ENCODE data around the gene CTCFL.

Gene CTCFL

DNA sequence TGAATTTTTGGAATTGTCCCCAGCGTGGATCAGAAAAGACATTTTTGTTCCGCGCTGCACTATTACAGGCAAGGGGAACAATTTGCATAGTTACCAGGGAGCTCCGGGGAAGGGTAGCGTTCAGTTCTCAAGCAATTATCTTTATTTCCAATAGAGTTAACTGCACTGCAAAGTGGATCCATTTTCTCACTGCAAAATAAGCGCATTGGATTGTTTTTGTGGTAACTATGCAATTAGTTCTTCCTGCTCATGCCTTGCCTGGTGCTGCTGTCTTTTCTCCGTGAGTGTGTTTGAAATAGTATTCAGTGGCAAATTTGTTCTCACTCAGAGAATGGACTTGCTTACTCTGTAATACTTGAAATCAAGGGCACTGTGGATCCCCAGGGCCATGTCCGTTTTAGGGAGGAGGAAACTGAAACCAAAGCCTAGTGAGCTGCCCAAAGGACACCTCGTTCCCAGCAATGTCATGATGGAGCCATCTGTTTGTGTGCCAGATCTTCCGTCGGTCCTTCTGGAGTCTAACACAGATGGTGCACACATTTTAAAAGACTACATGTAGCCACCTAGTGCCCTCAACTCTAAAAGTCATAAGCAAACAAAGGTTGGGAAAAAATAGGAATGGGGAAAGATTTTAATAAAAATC, 28.6 kb upstream of the CTCFL start:
- no peak for DNase-seq (ENCODE audit: low read depth)

DNA sequence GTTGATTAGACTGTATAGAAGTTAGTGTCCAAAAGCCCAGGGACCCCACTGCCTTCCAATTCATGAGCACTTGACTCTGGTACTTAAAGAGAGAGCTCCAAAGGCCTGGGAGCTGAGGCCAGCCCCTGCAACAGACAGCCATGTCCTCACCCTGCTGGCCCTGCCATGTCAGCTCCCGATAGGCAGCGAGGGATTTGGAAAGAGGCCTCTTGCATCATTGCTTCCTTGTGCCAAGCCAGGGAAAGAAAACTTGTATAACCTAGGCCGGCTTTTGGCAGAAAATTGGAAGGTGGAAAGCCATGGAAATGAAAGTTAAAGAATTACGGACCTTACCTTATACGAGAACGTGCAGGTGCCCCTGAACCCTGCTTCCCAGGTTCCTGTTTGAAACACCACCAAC, 27.5 kb upstream of the CTCFL start:
- TF ChIP-seq, protein P1, sequence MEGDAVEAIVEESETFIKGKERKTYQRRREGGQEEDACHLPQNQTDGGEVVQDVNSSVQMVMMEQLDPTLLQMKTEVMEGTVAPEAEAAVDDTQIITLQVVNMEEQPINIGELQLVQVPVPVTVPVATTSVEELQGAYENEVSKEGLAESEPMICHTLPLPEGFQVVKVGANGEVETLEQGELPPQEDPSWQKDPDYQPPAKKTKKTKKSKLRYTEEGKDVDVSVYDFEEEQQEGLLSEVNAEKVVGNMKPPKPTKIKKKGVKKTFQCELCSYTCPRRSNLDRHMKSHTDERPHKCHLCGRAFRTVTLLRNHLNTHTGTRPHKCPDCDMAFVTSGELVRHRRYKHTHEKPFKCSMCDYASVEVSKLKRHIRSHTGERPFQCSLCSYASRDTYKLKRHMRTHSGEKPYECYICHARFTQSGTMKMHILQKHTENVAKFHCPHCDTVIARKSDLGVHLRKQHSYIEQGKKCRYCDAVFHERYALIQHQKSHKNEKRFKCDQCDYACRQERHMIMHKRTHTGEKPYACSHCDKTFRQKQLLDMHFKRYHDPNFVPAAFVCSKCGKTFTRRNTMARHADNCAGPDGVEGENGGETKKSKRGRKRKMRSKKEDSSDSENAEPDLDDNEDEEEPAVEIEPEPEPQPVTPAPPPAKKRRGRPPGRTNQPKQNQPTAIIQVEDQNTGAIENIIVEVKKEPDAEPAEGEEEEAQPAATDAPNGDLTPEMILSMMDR (IDR thresholded peaks at IDR 0.05; ENCODE audit: low read length, missing control alignments) = no peak
- no peak overlapping the region for H3K4me3 ChIP-seq (replicated peaks; ENCODE audit: low read depth, low read length)
- DNase-seq (ENCODE audit: low read depth) = no peak

More for the DNA sequence above, 28.6 kb upstream of the CTCFL start:
- TF ChIP-seq, protein P1 (IDR thresholded peaks at IDR 0.05; ENCODE audit: low read length, missing control alignments) = no peak
- H3K4me3 ChIP-seq (replicated peaks; ENCODE audit: low read depth, low read length) = no peak overlapping the region

DNA sequence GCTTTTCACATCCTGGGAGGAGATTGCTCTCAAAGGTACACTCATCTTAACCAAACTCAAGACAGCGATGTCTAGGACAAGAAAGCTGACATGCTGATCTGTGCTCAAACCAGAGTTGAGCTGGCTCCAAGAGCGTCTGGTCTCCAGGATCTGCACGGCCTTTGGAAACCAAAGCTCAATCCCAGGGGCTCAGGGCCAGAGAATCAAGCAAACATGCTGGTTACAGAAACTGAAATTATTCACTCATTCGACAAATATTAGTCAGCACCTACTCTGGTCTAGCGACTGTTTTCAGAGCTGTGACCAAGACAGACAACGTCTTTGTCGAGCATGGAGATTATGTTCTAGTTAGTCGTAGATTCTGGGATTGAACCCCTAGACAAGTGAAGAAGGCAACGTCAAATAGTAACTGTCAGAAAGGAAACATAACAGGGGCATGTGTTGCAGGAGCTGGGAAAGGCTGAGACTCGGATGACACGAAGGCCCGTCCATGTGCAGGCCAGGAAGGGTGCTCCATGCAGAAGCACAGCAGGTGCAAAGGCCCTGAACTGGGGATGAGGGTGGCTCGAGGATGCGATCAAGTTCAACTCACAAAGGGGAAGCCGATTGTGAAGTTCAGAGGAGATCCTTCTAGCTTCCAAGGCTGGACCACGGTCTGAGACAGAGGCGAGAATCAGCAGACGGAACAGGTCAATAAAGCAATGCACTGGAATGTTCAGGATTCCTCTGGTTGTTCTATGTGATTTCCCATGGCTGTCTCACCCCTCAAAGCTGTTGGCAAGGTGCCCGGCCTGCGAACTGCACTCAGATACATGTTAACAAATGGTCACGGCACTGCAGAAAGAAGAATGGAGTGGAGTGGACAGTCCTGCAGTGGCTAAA, 23.5 kb upstream of the CTCFL start:
- H3K4me3 ChIP-seq (replicated peaks; ENCODE audit: low read depth, low read length) = no peak overlapping the region
- DNase-seq (ENCODE audit: low read depth) = no peak
- TF ChIP-seq, protein P1 (IDR thresholded peaks at IDR 0.05; ENCODE audit: low read length, missing control alignments) = no peak

DNA sequence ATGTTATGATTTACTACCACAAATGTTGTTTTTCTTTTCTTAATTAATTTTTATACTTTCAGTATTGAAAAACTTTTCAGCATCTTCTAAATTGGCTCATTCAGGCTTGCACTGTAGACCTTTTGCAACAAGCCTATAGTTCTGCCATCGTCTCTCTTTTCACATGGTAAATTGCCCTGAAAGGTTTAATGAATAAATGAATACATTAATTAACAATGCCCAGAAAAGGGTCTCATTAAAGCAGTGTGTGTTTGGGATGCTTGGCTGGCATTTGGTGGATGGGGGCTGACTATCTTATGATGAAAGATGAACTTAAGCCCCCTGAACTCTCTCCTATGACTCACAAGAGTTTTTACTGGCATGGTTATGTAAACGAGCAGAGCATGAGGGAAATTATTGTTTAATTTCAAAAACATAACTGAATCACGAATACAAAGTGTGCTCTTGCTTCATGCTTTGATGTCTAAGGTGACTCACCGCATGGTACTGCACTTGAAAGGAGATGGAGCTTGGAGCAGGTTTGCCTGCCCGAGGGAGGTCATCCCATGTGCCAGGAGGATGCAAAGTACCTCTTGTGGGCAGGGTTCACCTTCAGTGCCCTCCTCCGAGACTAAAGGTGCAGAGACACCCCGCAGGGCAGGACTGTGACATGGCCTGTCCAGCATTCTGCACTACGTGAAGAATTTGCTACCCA, 22.2 kb upstream of the CTCFL start:
- TF ChIP-seq, protein P1 (IDR thresholded peaks at IDR 0.05; ENCODE audit: low read length, missing control alignments) = no peak
- H3K4me3 ChIP-seq (replicated peaks; ENCODE audit: low read depth, low read length) = no peak overlapping the region
- DNase-seq (ENCODE audit: low read depth) = no peak

DNA sequence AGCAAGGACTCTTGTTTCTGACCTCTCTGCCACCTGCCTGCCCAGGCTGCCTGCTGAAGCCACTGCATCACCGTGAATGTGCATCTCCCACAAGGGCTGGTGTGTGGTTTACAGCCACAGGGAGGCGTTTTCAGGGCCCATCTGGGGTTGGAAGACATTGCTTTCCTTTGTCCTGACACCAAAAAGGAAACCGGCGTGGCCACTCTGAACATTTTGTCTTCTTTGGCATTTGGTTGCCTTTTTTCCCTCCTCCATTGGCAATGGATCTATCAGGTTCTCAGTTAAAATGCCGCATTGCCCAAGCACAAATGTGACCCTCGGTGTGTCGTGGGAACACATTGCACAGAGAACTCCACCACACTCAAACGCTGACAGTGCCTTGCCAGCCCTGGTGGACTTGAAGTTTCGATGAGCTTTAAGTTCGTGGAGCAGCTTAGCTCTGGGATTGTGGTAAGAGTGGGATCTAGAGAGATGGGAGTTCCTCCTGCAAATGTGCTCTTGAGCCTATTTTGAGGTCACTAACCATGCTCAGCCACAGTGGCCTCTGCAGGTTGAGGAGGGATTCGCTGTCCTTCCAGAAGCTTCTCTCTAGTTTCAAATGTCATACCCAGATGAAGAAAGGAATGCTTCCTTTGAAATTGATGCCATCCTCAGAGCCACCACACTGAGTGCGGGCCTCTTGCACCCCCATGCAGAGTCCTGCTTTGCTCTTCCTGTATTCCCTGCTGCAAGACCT, 21.2 kb upstream of the CTCFL start:
- no peak overlapping the region for H3K4me3 ChIP-seq (replicated peaks; ENCODE audit: low read depth, low read length)
- TF ChIP-seq, protein P1 (IDR thresholded peaks at IDR 0.05; ENCODE audit: low read length, missing control alignments) = no peak
- no peak for DNase-seq (ENCODE audit: low read depth)

DNA sequence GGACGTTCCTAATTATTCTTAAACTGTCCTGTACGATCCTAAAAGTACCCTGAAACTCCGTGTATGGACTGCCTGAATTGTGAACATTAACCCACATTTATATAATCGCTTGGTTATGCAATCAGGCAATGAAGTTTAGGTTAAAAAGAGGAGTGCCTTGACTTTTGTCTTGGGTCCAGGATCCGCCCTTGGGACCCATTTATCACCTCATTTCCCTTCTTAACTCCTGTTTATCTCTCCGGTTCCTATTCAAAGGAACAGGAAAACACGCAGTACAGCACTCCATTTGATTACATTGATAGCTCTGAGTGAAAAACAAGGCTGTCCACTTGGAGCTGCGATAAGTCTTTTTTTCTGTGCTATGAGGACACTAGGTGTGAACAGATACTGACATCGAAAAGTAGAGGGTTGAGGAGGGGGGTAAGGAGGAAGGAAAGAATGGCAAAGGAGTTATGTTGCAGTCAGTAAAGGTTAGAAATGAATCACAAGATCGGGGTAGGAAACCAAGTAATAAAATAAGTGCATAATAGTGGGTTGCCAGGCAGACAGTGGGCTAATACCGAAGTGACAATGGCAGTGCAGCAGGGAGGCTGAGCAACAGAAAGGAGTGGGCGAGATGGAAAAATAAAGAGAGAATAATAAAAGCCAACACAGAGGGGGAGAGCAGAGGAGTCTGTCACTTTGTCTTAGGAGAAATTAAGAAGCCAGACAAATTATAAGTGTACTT, 20.1 kb upstream of the CTCFL start:
- no peak overlapping the region for H3K4me3 ChIP-seq (replicated peaks; ENCODE audit: low read depth, low read length)
- TF ChIP-seq, protein P1 (IDR thresholded peaks at IDR 0.05; ENCODE audit: low read length, missing control alignments) = no peak
- no peak for DNase-seq (ENCODE audit: low read depth)
